ENCODE results near the gene NEUROG3.
"Not testable (repeated sequence)": the region's sequence is repeated elsewhere in the genome, so short reads cannot be mapped to it uniquely, and the experiment has no call there.

Gene NEUROG3

DNA sequence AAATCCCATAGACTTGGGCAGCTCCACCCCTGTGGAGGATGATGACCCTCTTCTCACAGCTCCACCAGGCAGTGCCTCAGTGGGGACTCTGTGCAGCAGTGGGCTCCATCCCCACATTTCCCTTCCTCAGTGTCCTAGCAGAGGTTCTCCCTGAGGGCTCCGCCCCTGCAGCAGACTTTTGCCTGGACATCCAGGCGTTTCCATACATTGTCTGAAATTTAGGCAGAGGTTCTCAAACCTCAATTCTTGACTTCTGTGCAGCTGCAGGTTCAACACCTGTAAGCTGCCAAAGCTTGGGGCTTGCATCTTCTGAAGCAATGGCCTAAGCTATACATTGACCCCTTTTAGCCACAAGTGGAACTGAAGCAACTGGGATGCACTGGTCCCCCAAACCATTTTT, 31.8 kb downstream of the NEUROG3 start:
- no peak overlapping the region for H3K27ac ChIP-seq
- no peaks in the 10 kb centered on the region for H3K4me1 ChIP-seq (ENCODE audit: control insufficient read depth in 1 of 2, insufficient read depth in 1 of 2, low read depth in 1 of 2, low read length in 1 of 2)
- TF ChIP-seq, protein P1, sequence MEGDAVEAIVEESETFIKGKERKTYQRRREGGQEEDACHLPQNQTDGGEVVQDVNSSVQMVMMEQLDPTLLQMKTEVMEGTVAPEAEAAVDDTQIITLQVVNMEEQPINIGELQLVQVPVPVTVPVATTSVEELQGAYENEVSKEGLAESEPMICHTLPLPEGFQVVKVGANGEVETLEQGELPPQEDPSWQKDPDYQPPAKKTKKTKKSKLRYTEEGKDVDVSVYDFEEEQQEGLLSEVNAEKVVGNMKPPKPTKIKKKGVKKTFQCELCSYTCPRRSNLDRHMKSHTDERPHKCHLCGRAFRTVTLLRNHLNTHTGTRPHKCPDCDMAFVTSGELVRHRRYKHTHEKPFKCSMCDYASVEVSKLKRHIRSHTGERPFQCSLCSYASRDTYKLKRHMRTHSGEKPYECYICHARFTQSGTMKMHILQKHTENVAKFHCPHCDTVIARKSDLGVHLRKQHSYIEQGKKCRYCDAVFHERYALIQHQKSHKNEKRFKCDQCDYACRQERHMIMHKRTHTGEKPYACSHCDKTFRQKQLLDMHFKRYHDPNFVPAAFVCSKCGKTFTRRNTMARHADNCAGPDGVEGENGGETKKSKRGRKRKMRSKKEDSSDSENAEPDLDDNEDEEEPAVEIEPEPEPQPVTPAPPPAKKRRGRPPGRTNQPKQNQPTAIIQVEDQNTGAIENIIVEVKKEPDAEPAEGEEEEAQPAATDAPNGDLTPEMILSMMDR (IDR thresholded peaks at IDR 0.05): no peak
- no peaks in the 10 kb centered on the region for H3K36me3 ChIP-seq
- H3K27me3 ChIP-seq: no peaks in the 10 kb centered on the region
- H3K4me3 ChIP-seq (ENCODE audit: low read depth in 1 of 2, low read length in 1 of 2): no peak overlapping the region
- no peaks in the 10 kb centered on the region for H3K9me3 ChIP-seq

DNA sequence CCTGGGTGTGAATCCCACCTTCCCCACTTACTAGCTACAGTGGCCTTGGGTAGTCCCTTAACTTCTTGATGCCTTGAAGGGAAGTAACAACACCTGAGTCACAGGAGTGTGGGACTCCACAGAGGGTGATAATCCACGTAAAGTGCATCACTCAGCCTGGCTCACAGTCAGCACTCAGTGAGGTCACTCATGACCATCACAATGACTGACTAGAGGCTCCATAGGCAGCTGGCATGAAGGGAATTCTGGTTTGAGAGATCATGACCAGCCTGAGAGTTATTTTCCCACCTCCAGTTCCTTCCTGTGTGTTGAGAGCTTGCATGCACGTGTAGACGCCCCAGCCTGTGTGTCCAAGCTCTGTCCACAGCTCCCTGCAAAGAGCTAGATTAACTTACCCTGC, 34.8 kb downstream of the NEUROG3 start:
- Histone ChIP-seq H3K27ac (no peak overlapping the region), H3K36me3 (no peaks in the 10 kb centered on the region), H3K27me3 (peaks cover 4% of the 10 kb centered on the region), H3K4me3 (ENCODE audit: low read depth in 1 of 2, low read length in 1 of 2) (no peak overlapping the region), H3K9me3 (no peaks in the 10 kb centered on the region), H3K4me1 (ENCODE audit: control insufficient read depth in 1 of 2, insufficient read depth in 1 of 2, low read depth in 1 of 2, low read length in 1 of 2) (no peaks in the 10 kb centered on the region)
- TF ChIP-seq, protein P1 (IDR thresholded peaks at IDR 0.05): no peak

DNA sequence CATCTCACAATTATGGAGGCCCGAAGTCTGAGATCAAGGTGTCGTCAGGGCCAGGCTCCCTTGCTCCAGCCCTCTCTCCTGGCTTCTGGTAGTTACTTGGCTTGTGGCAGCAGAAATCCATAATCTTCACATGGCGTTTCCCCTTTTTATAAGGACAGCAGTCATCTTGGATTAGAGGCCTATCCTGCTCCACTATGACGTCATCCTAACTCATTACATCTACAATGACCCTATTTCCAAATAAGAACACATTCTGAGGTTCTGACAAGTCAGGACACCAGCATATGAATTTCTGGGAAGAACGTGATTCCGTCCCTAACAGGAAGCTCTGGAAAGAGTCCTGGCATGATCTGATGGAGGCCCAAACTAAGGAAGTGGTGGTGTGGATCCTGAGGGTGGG, 35.8 kb downstream of the NEUROG3 start:
- Histone ChIP-seq H3K27ac (no peak overlapping the region), H3K36me3 (no peaks in the 10 kb centered on the region), H3K4me1 (ENCODE audit: control insufficient read depth in 1 of 2, insufficient read depth in 1 of 2, low read depth in 1 of 2, low read length in 1 of 2) (no peaks in the 10 kb centered on the region), H3K27me3 (peaks cover 8% of the 10 kb centered on the region), H3K4me3 (ENCODE audit: low read depth in 1 of 2, low read length in 1 of 2) (no peak overlapping the region), H3K9me3 (no peaks in the 10 kb centered on the region)
- TF ChIP-seq, protein P1 (IDR thresholded peaks at IDR 0.05): no peak

GRCh38 chr10:69536521-69536920, 36.7 kb downstream of the NEUROG3 start:
- H3K9me3 ChIP-seq; H3K4me1 ChIP-seq (ENCODE audit: control insufficient read depth in 1 of 2, insufficient read depth in 1 of 2, low read depth in 1 of 2, low read length in 1 of 2); H3K36me3 ChIP-seq; H3K4me3 ChIP-seq (ENCODE audit: low read depth in 1 of 2, low read length in 1 of 2); H3K27me3 ChIP-seq; H3K27ac ChIP-seq: not testable (repeated sequence)

- H3K4me3 ChIP-seq (ENCODE audit: low read depth in 1 of 2, low read length in 1 of 2): no peak overlapping the region
- H3K36me3 ChIP-seq: no peaks in the 10 kb centered on the region
- no peak overlapping the region for H3K27ac ChIP-seq
- peaks cover 14% of the 10 kb centered on the region for H3K27me3 ChIP-seq
- no peaks in the 10 kb centered on the region for H3K9me3 ChIP-seq
- no peaks in the 10 kb centered on the region for H3K4me1 ChIP-seq (ENCODE audit: control insufficient read depth in 1 of 2, insufficient read depth in 1 of 2, low read depth in 1 of 2, low read length in 1 of 2)
- TF ChIP-seq, protein P1 (IDR thresholded peaks at IDR 0.05): no peak
Observed at GRCh38 chr10:69533658-69534057, 39.6 kb downstream of the NEUROG3 start.

GRCh38 chr10:69527961-69528360, 45.3 kb downstream of the NEUROG3 start:
- TF ChIP-seq, protein P1 (IDR thresholded peaks at IDR 0.05): no peak
- H3K4me1 ChIP-seq (ENCODE audit: control insufficient read depth in 1 of 2, insufficient read depth in 1 of 2, low read depth in 1 of 2, low read length in 1 of 2): no peaks in the 10 kb centered on the region
- H3K36me3 ChIP-seq: no peaks in the 10 kb centered on the region
- H3K4me3 ChIP-seq (ENCODE audit: low read depth in 1 of 2, low read length in 1 of 2): no peak overlapping the region
- peaks cover 26% of the 10 kb centered on the region for H3K27me3 ChIP-seq
- H3K9me3 ChIP-seq: no peaks in the 10 kb centered on the region
- H3K27ac ChIP-seq: no peak overlapping the region

Measured in neutrophil (primary cell).